ENCODE measurements around the gene PRKCI. TPM values are rescaled to one million over a fixed set of nuclear protein-coding genes. Genes with fewer than 3 reads are reported as not detected.

PRKCI gene
- total and polyA plus RNA-seq, 2 donors (not counting 1 experiment from before 2014, with no cell fraction given) = 1.8 to 11.1 TPM

DNA sequence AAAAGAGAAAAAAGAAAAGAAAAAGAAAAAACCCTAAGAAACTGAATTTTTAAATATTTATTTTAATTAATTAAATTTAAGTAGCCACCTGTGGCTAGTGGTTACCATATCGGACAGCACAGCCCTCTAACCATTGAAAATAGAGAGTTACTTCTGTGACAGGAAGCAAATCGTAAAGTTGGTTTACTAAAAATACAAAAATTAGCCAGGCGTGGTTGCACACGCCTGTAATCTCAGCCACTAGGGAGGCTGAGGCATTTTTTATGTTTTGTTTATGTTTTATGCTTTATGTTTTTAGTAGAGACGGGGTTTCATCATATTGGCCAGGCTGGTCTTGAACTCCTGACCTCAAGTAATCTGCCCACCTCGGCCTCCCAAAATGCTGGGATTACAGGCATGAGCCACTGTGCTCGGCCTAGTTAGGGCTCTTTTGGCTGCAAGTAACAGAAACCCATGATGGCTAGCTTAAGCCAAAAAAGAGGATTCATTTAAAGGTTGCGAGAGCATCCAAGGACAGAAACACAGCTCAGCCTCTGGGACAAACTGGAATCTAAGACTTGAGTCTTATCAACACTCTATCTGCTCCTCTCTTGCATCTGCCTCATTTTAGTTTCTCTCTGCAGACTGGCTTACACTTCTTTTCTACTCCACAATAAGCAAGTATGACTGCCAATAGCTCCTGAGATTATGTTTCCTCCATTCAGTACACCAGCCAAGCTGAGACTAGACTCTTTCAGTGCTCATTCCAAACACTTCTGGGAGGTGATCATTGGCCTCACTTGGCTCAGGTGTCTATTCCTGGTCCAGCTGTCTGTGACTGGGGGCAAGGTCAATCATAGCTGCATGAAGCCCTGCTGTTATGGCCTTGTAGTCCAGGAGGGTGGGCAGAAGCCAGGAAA is 128.5 kb downstream of the PRKCI start:
- Mint-ChIP-seq H3K4me3 (peak overlapping the region; percentile 78), H3K27me3 (no peaks in the 10 kb centered on the region), H3K4me1 (peaks cover 75% of the 10 kb centered on the region), H3K9me3 (ENCODE audit: insufficient read depth) (no peaks in the 10 kb centered on the region), H3K27ac (peak overlapping the region; percentile 88)
- no peaks in the 10 kb centered on the region for H4K20me1 ChIP-seq (ENCODE audit: control insufficient read depth, insufficient read depth, low read length, poor library complexity, severe bottlenecking)
- ChIA-PET POLR2A (no interaction called here), CTCF (interaction anchor here (0.9 to 2.6 kb wide), 7 partner anchors 19 to 485 kb away, joined by 3 to 8 read pairs (median 3); no protein-coding TSS in a partner anchor)
- peak overlapping the region; percentile 82 for H3K4me2 ChIP-seq (replicated peaks; ENCODE audit: low read depth, low read length, poor library complexity, severe bottlenecking)
- H2AFZ ChIP-seq (ENCODE audit: insufficient read depth, low read depth, low read length, poor library complexity, severe bottlenecking) = peak overlapping the region; percentile 25
- DNase-seq (peak; percentile 49), ATAC-seq (ENCODE audit: low read depth) (peak; percentile 37)
- intact Hi-C loops (cut with micrococcal nuclease) = loop anchor here (1.0 to 10.0 kb wide), 3 partner anchors 8 to 516 kb away; no protein-coding TSS in a partner anchor
- peaks cover 22% of the 10 kb centered on the region for H3K79me2 ChIP-seq (ENCODE audit: control insufficient read depth, insufficient read depth, low read length)
- peak overlapping the region; percentile 35 for H3K9ac ChIP-seq (ENCODE audit: low read length)
- H3K27ac ChIP-seq (ENCODE audit: low read length in 2 of 2) = peak overlapping the region; percentile 50 to 83
- peak overlapping the region in 3 of 5 experiments; percentile 25 to 42 (median 27) for H3K4me3 ChIP-seq (ENCODE audit: control extremely low read depth in 1 of 5, extremely low read depth in 1 of 5, insufficient read depth in 1 of 5, low read depth in 2 of 5, low read length in 4 of 5)
- H3K4me1 ChIP-seq (ENCODE audit: control insufficient read depth in 2 of 2, insufficient read depth in 2 of 2, low read length in 2 of 2) = peaks cover 68 to 76% of the 10 kb centered on the region in 2 donors
- WGBS (ENCODE audit: insufficient coverage) = 83% methylated on average over 3 of the region's 8 CpGs
- TF ChIP-seq, protein P1, sequence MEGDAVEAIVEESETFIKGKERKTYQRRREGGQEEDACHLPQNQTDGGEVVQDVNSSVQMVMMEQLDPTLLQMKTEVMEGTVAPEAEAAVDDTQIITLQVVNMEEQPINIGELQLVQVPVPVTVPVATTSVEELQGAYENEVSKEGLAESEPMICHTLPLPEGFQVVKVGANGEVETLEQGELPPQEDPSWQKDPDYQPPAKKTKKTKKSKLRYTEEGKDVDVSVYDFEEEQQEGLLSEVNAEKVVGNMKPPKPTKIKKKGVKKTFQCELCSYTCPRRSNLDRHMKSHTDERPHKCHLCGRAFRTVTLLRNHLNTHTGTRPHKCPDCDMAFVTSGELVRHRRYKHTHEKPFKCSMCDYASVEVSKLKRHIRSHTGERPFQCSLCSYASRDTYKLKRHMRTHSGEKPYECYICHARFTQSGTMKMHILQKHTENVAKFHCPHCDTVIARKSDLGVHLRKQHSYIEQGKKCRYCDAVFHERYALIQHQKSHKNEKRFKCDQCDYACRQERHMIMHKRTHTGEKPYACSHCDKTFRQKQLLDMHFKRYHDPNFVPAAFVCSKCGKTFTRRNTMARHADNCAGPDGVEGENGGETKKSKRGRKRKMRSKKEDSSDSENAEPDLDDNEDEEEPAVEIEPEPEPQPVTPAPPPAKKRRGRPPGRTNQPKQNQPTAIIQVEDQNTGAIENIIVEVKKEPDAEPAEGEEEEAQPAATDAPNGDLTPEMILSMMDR (IDR thresholded peaks at IDR 0.05) = no peak
- no peak for TF ChIP-seq EZH2 (IDR thresholded peaks at IDR 0.05; ENCODE audit: borderline replicate concordance, insufficient read depth, low read depth, low read length, poor library complexity, severe bottlenecking)
- no peaks in the 10 kb centered on the region for H3K36me3 ChIP-seq (replicated peaks in 1 of 2; ENCODE audit: control extremely low read depth in 1 of 2, control insufficient read depth in 1 of 2, extremely low read depth in 1 of 2, insufficient read depth in 2 of 2, low read length in 1 of 2)
- H3K9me3 ChIP-seq (ENCODE audit: control extremely low read depth in 1 of 3, control insufficient read depth in 2 of 3, insufficient read depth in 1 of 3, low read length in 2 of 3) = no peaks in the 10 kb centered on the region
- H3K27me3 ChIP-seq (replicated peaks in 1 of 4; ENCODE audit: control extremely low read depth in 1 of 4, control insufficient read depth in 3 of 4, insufficient read depth in 4 of 4, low read length in 3 of 4) = no peaks in the 10 kb centered on the region
